ENCODE measurements around the gene KIF26B. TPM values are rescaled to one million over a fixed set of nuclear protein-coding genes. Genes with fewer than 3 reads are reported as not detected.

KIF26B gene
- total RNA-seq, 1 donor from 2014 or later = 0.32 TPM

DNA sequence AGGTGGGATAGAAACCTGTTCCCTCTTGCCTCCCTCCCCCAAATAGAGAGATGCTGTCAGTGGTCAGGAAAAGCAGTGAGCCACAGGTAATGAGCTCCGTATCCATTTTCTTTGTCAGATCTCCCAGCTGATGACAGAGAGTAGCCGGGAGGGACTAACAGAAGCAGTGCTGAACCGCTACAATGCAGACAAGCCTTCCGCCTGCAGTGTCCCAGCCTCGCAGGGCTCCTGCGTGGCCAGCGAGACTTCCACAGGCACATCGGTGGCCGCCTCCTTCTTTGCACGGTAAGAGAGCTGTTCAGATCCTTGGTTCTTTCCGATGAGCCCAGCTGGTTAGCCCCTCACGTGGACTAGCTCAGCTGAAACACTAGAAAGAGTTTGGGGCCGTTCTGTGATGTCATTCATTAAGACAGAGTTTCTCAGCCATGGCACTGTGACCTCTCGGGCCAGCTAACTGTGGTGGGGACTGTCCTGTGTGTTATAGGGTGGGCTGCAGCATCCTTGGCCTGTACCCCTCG lies 264.7 kb downstream of the KIF26B start:
- DNase-seq (ENCODE audit: low spot score) = no peak

DNA sequence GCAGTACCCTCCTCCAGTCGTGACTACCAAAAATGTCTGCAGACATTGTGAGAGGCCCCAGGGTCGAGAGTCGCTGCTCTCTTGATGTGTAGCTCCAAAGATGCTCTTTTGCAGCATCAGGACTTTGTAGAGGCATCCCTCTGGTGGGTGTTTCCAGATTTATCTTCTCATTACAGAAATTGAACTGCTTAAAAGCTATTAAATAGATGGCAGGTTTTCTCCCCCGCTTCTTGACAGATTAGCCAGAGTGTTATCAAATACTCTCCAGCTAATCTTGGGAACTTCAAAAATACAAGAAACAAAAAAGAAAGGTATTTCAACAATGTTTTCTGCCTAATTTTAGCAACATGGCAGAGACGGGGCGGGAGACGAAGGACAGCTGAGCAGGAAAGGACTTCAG lies 265.2 kb downstream of the KIF26B start:
- DNase-seq (ENCODE audit: low spot score) = no peak

DNA sequence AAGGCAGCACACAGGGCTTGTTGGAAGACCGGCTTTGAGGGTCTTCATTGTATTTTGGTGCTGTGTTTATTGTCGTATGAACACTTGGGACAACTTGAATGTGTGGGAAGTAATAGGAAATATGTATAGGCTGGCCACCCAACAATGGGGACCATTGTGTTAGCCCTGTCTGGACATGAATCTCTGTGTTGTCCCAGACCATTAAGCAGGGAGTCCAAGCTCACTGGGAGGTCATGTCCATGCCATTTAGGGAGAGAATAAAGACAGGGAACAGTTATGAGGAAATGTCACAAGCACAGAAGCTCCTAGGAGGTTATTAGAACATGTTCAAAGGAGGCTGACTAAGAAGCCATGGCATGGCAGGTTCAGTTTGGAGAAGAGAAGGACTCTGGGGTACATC lies 266.1 kb downstream of the KIF26B start:
- DNase-seq (ENCODE audit: low spot score) = no peak

DNA sequence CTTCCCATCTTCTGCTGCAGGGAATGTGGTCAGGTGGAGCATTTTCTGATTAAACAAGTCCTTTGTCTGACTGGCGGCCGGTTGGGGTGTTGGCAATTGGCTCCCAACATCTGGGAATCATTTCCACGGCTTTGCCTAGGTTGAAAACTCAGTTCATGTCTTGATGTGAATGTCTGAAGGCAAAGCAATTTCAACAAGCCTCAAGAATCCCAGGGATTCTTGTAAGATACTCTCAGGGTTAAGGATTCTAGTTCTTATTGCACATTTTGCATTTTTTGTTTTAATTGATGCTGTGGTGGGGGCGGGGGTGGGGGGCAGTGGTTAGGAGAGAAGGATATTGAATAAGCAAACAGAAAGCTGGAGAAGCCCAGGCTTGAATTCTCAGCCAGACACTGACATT lies 273.9 kb downstream of the KIF26B start:
- no peak for DNase-seq (ENCODE audit: low spot score)

DNA sequence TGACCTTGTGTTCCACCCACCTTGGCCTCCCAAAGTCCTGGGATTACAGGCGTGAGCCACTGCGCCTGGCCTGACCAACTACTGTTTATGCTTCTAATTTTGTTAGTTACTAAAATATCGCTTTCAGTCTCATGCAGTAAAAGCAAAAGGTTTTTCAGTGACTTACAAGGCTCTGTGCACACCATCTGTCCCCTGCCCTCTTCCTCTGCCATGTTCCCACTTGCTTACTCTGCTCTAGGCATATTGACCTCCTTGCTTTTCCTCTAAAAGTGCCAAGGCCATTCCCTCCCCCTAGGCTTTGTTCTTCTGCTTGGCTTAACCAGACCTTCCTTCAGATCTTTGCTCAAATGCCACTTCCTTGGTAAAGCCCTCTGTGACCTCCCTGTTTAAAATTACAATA lies 276.9 kb downstream of the KIF26B start:
- no peak for DNase-seq (ENCODE audit: low spot score)

DNA sequence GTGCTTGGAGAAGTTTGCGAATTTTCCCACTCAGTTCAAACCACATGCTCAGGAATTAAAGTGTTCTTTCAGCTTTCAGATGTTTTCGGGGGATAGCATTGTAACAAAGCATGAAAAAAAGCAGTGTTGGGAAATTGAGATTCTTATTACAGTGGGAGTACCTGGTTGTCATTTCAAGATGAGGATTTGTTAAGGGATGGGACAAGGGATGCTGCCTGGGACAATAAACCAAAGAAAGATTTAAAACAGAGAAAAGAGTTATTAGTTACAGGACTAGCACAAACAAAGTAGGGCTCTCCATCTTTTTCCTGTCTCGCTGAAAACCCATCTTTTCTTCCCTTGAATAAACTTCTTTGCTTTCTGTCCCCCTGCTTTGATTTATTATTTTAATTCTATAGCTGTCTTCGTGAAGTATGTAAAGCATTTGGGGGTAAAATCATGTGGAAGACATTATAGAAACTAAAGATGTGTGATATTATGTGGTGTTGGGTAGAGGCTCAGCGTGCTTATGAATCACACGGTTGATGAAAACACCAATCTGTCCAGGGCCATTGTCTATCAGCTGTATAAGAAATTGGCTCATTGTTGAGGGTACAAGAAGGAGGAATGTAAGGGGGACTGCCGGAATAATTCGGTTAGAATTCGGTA lies 277.6 kb downstream of the KIF26B start:
- no peak for DNase-seq (ENCODE audit: low spot score)

DNA sequence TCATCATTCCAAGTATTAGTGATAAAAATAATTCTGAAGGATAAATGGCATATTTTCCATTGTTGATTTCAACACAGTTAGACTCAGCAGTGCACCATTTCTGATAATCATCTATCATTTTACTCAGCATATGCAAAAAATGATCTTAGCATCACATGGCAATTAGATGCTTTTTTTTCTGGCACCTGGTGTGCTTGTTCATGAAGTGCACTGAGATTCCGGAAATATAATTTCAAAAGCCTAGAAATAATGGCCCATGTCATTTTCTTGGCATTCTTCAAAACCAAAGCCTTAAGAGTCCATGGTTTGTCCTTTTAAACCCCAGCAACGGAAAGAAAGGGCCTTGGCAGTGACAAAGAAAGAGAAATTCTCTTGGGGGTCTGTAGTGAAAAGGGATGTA lies 278.8 kb downstream of the KIF26B start:
- DNase-seq (ENCODE audit: low spot score) = no peak

DNA sequence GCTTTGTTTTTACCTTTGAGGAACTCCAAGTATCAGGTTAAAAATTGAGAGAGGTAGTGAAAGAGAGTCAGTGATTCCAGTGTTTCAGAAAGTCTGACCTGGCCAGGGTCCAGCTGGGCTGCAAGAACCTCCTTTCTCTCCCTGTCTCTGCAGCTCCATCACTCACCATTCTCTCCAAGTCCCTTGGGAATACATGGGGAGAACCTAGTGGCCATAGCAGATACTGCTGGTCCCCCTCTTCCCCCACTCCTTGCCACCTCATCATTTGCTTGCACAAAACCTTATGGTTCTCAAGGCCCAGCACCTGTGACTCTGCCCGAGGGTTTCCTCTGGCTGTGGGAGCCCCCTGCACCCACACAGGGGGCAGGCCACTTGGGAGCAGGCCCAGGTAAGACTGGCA lies 279.5 kb downstream of the KIF26B start:
- no peak for DNase-seq (ENCODE audit: low spot score)

DNA sequence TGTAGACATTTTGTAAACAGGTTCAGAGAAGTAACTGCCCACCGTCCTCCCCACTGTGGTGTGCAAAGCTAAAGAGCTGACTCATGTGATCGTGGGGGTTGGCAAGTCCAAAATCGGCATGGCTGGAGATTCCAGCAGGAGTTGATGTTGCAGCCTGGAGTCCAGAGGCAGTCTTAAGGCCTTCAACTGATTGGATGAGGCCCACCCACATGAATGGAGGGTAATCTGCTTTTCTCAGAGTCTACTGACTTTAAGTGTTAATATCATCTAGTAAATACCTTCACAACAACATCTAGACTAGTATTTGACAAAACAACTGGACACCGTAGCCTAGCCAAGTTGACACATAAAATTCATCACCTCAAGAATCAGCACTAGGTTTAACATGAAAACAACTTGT lies 281.6 kb downstream of the KIF26B start:
- DNase-seq (ENCODE audit: low spot score) = no peak

DNA sequence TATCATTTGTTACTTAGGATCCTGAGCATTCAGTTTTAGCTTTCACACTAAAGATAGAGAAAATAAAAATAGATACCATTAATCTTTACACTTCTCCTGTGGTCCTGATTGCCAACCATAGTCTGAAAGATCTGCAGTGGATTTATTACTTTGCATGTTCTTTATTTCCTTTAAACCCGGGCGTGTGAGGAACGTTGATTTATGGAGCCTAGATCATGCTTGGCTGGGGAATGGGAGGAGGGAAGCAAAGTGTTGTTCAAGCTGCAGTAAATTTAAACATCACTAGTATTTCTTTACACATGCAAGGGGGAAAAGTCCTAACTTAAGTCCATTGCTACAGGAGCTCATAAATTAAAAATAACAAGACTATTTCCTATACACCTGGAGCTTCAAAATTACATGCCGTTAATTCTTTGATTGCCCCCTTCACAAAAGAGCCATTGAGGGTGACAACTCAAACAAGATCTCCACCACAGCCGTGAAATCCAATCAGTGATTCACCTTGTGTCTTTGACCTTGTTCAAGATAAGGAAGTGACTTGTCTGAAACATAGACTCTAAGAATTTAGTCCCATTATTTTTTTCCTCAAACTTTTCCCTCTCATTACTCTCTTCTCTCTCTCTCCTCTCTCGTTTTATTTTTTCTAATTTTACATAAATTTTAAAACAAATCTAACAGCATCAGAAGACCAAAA lies 282.7 kb downstream of the KIF26B start:
- DNase-seq (ENCODE audit: low spot score) = no peak

DNA sequence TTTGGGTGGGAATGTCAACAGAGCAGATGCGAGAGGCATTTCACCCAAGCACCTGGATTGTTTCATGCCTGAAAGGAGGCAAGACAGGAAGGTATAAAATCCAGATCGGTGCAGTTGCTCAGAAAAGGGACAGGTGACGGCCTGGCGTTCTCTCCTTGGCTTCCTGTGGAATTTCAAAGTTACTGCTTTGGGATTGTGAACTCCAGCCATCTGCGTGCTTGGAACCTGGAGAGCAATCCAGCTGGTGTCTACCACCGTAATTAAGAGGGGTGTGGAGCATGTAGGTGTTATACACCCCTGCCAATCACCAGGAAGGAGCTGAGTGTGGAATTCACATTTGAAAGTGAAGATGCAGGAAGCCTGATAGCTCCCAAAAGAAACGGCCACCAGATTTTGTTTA lies 286.1 kb downstream of the KIF26B start:
- DNase-seq (ENCODE audit: low spot score) = no peak

DNA sequence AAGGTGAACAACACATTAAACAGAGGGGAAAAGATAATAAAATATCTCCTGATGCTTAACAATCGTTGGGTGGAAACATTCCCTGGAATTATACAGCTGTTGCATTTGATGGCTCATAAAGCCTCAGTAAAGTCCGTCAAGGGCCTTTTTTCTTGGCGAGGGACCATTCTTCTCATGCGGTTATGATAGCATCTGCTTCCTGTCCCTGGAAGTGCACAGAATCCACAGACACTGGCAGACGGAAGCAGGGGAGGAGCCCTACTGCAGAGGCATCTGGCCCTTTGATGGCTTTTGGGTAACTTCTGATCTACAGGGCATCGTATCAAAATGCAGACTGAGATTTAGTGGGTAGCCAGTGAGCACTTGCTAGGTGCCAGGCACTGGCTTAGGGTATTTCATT lies 286.9 kb downstream of the KIF26B start:
- DNase-seq (ENCODE audit: low spot score) = no peak

DNA sequence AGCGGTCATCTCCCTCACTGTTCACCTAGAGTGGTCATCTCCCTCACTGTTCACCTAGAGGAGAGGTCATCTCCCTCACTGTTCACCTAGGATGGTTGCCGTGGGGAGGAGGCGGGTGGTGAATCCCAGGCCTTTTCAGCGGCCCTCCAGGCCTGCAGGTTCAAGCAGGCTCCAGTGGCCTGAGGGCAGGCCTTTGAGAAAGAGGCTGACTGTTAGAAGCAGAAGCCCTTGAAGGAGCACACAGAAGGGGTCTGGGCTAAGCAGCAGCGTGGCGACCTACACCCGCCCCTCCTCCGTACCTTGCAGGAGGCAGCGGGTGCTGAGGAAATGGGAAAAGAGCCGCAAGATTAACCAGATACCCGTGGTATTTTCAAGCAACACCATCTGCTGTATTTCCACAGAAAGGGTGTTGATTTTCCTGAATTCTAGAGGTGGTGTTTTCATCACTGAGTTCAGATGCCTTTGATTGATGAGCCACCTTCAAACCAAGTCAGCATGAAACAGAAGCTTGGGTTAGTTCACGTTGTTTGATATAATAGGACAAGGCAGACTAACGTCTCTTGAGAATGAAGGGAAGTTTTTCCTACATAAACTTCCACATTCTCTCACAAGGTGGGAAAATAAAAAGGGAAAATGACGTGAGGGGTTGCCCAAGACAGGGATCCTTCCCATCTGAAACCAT lies 289.5 kb downstream of the KIF26B start:
- DNase-seq (ENCODE audit: low spot score) = no peak

DNA sequence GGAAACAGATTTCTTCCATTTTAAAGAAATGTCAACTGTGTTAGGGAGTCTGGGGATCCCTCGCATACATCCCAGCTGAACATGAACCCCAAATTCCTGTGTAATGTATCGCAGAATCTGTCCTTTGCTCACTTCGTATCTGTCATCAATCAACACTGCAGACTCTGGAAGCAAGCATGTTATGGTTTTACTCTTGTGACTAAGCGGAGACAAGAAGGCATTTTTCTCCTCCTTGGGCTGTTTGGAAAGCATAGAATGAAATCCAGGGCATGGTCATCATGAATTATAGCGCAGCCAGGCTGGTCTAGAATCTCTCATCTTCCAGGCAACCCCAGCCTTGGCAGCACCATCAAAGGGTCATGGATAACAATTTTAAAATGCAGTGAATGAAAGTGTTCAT lies 290.2 kb downstream of the KIF26B start:
- DNase-seq (ENCODE audit: low spot score) = no peak

DNA sequence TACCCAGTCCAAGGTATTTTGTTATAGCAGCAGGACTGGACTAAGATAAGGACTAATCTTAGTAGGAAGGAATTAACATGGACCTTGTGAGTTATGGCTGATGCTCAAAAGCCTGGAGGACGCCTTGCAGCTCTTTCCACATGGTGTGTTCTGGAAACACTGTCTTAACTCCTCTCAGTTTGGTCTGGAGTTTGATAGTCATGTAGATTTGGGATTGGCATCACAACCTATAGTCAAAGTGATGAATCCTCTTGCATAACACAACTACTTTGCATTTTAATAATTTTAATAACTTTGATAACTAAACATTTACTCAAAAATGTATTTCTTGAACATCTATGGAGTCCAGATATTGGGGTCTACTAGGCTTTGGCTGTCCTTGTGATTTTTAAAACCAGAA lies 293.7 kb downstream of the KIF26B start:
- DNase-seq (ENCODE audit: low spot score) = no peak

DNA sequence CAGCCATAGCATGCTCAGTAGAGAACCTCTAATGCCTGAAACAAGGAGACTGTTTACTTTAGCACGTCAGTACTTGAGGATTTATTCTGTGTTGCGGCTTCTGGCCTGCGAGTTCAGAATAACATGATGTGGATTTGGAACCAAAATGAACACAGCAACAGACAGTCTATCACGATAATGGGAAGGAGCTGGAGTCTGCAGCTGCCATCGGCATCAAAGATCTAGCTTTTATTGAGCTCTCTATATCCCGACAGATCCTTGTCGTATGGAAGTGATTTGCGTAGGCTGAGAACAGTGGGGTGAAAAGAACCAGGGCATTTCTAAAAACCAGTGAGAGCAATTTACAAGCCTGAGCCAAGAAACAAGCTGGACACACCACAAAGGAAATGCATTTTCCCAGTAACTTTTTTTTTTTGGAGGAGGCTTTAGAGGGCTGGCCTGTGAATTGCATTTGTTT lies 294.2 kb downstream of the KIF26B start:
- DNase-seq (ENCODE audit: low spot score) = no peak

DNA sequence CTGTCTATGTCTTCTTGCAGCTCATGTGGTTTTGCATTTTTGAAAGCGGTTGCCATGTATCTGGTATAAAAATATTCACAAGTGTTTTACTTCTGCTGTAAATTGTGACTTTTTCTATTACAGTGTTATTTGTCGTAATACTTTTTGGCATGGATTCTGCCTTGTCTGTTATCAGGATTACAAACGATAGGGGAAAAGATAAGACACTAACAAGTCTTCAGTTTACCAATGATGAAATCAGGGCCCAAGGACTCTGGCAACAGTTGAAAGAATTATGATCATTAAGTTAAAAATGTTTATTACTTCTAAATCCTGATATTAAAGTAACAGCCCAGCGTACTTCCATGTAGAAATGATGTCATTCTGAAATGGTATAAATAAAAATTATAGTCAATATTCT lies 298.8 kb downstream of the KIF26B start:
- no peak for DNase-seq (ENCODE audit: low spot score)

DNA sequence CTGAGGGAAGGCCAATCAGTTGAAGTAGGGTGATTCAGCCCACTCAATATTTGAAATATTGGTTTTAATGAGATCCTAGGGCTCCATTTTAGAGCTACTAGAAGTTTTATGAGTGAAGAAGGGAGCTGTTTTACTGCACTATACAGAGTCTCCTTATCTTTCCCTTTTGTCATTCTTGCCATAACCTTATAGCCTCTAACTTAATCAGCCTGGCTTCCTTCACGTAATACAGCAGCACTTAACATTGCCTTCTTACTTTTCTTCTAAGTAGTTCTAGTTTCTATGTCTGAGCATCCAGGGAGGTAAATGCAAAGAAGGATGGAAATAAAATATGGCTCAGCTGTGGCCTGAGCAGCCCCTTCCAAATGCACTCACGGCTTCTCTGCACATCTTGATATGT lies 299.3 kb downstream of the KIF26B start:
- DNase-seq (ENCODE audit: low spot score) = no peak

DNA sequence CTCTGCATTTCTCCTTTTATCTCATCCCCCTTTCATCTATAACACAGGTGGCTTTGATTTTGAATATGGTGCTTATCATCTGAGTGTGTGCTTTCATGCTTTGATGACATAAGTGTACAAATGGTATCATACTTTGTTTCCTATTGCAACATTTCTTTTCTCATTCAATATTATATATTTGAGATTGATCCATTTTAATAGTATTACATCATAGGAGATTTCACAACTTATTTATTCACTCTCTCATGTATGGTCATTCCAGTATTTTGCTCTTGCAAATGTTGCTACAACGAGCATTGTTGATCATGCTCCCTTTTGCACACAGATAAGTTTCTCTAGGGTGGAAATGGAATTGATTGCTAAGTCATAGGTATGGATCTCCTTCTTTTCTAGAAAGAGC lies 302.8 kb downstream of the KIF26B start:
- DNase-seq (ENCODE audit: low spot score) = no peak

DNA sequence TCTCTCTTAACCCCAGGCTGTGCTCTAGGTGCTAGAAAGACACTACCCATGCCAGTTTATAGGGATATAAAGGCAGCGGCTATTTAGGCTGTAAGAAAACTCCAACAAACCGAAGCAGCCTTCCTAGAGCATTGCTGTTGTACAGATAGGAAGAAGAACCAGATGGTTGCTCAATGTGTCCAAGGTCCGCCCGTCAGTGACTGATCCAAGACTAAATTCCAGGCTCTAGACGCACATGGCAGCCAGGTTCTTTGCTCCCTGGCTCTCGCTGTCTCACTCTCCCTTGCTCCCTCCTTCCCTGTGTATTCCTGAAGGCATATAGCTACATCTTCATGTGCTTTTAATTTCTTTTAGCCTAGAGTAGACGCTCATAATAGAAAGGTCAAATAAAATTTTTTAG lies 303.4 kb downstream of the KIF26B start:
- no peak for DNase-seq (ENCODE audit: low spot score)

DNA sequence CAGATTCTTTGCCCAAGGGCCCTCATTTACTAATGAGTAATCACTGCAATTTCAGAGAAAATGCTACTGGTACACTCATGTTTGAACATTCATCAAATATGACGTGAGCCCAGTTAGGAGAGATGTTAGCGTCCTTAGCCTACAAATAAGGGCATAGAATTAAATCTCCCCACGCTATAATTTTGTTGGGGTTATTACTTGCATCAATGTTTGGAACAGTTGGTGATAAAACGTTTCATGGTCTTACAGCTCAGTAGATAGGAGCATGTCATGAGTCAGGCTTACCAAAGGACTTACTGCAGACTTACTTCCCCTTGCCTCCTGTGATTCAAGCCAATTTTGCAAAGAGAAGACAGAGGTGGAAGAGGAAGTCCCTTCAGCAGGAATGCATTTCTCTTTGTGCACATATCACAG lies 304.0 kb downstream of the KIF26B start:
- no peak for DNase-seq (ENCODE audit: low spot score)

DNA sequence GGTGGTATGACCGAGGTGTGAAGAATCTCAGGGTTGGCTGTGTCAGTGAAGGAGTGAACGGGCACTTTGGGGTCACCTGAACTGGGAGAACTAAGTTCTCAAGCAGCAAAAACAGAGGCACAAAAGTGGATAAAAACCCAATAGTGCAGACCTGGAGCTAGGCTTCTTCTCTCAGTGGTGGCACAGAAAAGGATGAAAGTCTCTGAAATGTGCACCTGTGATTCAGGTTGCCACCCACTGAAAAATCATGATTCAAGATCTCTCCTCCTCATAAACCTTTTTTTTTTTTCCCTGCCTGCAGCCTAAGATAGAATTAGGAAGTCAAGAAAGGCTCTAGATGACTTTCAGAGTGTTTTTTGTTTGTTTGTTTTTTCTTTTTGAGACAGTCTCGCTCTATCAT lies 304.8 kb downstream of the KIF26B start:
- DNase-seq (ENCODE audit: low spot score) = no peak

DNA sequence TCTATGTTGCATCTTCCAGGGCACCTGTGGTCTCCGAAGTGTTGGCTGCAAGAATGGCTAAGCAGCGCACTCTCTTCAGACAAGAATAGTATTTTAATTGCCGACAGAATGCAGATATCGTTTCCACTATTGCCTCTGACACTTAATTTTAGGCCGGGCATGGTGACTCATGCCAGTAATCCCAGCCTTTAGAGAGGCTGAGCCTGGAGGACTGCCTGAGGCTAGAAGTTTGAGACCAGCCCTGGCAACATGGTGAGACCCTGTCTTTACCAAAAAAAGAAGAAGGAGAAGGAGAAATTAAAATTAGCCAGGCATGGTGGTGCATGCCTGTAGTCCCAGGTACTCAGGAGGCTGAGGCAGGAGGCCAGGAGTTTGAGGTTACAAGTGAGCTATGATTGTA lies 306.9 kb downstream of the KIF26B start:
- no peak for DNase-seq (ENCODE audit: low spot score)

All from mucosa of gallbladder (tissue), 1 donor.